HCT116 (cell line): ENCODE results near the gene CERS6. TPM values are rescaled to one million over a fixed set of nuclear protein-coding genes. Genes with fewer than 3 reads are reported as not detected.

Source experiments
- ATAC-seq: fragments of 200-7000 bp; cut with Tn5 transposase; 2 replicates; pipeline ENCODE4 v1.9.1; 2020; ENCODE audit warnings: mild to moderate bottlenecking, moderate library complexity
- BruUV-seq: library from RNA; stranded (reverse); fragments of 400-500 nt; replicated peaks from 2 replicates; lab custom pipeline; 2021; lab: Mats Ljungman, UMichigan
- CTCF ChIA-PET: fragments of 300-600 bp; sonication (Branson Sonifier 250); formaldehyde crosslinking; loops from one replicate; lab custom pipeline; 2021; ENCODE audit warnings: antibody characterized with exemption; lab: Charles Lee
- POLR2A ChIA-PET: fragments of 300-600, 350-600 bp; sonication (Branson Sonifier 250); formaldehyde crosslinking; loops from one replicate; lab custom pipeline; 2021; ENCODE audit warnings: antibody characterized with exemption; lab: Charles Lee
- RAD21 ChIA-PET, 2 experiments: fragments of 300-600 bp; sonication (Branson Sonifier 250); formaldehyde crosslinking; loops; one replicate each; lab custom pipeline; 2023; ENCODE audit warnings: low total read pairs in 2 of 2; ENCODE audit not compliant: uncharacterized antibody in 2 of 2, unreplicated experiment in 2 of 2, low non-redundant PET in 1 of 2; lab: Charles Lee
- DNase-seq: peaks from one replicate; pipeline ENCODE4 v3.0.0-alpha.2; 2010; ENCODE audit warnings: low read depth, low spot score
- H2AFZ ChIP-seq: fragments of 200-600 bp; shearing (Covaris generic), sonication (generic); 2 replicates; pipeline ENCODE4 v1.6.1; 2017; ENCODE audit warnings: low read depth, mixed run types, mixed read lengths, antibody characterized with exemption, low read length; ENCODE audit not compliant: poor library complexity, severe bottlenecking
- H3K27ac ChIP-seq: 2 replicates; pipeline ENCODE4 v1.5.1; 2012; ENCODE audit warnings: low read depth, low read length
- H3K27me3 ChIP-seq: fragments of 200-600 bp; sonication (generic); 2 replicates; pipeline ENCODE4 v1.6.1; 2016; ENCODE audit warnings: mixed run types, low read length, mixed read lengths; ENCODE audit not compliant: insufficient read depth
- H3K36me3 ChIP-seq, 2 experiments: fragments of 200-500 bp in 1 of 2; fragments of 200-600 bp in 1 of 2; sonication (Bioruptor generic) in 1 of 2; sonication (generic) in 1 of 2; 2 replicates each; pipeline versions ENCODE4 v1.5.1 to v1.6.1; 2014 to 2016; ENCODE audit warnings: low read length in 2 of 2, inconsistent platforms in 1 of 2, mixed read lengths in 1 of 2, mixed run types in 1 of 2; ENCODE audit not compliant: insufficient read depth in 2 of 2, control insufficient read depth in 1 of 2
- H3K4me1 ChIP-seq, 2 experiments: fragments of 200-600 bp in 1 of 2; sonication (generic) in 1 of 2; 2 replicates each; pipeline versions ENCODE4 v1.5.1 to v1.6.1; 2012 to 2017; ENCODE audit warnings: low read length in 2 of 2, inconsistent platforms in 1 of 2, mild to moderate bottlenecking in 1 of 2, mixed read lengths in 1 of 2, mixed run types in 1 of 2, moderate library complexity in 1 of 2; ENCODE audit not compliant: insufficient read depth in 2 of 2, control insufficient read depth in 1 of 2
- H3K4me2 ChIP-seq: fragments of 200-600 bp; sonication (generic); 2 replicates; pipeline ENCODE4 v1.6.1; 2017; ENCODE audit warnings: mixed run types, low read length, mixed read lengths
- H3K4me3 ChIP-seq, 2 experiments: fragments of 200-600 bp in 1 of 2; sonication (generic) in 1 of 2; replicated peaks in 1 of 2; 2 replicates each; pipeline ENCODE4 v1.5.1; 2011 to 2016; ENCODE audit warnings: low read length in 2 of 2, control low read depth in 1 of 2, low read depth in 1 of 2, mild to moderate bottlenecking in 1 of 2, mixed read lengths in 1 of 2, mixed run types in 1 of 2
- H3K79me2 ChIP-seq: fragments of 200-600 bp; sonication (generic); 2 replicates; pipeline ENCODE4 v1.6.1; 2017; ENCODE audit warnings: mild to moderate bottlenecking, mixed run types, low read length, moderate library complexity, mixed read lengths; ENCODE audit not compliant: insufficient read depth
- H3K9ac ChIP-seq: fragments of 200-600 bp; sonication (generic); 2 replicates; pipeline ENCODE4 v1.6.1; 2016; ENCODE audit warnings: low read length, mixed read lengths
- H3K9me2 ChIP-seq: fragments of 200-600 bp; sonication (generic), shearing (Covaris generic); 2 replicates; pipeline ENCODE4 v1.6.1; 2017; ENCODE audit warnings: mixed run types, mild to moderate bottlenecking, moderate library complexity; ENCODE audit not compliant: insufficient read depth
- H3K9me3 ChIP-seq, 2 experiments: fragments of 200-500 bp in 1 of 2; fragments of 200-600 bp in 1 of 2; sonication (Bioruptor generic) in 1 of 2; sonication (generic) in 1 of 2; 2 replicates each; pipeline ENCODE4 v1.6.1; 2014 to 2017; ENCODE audit warnings: low read length in 2 of 2, mixed read lengths in 2 of 2, inconsistent platforms in 1 of 2, low read depth in 1 of 2, mild to moderate bottlenecking in 1 of 2, mixed run types in 1 of 2, moderate library complexity in 1 of 2; ENCODE audit not compliant: control insufficient read depth in 1 of 2, insufficient read depth in 1 of 2
- H4K20me1 ChIP-seq: fragments of 200-600 bp; sonication (generic), shearing (Covaris generic); 2 replicates; pipeline ENCODE4 v1.6.1; 2017; ENCODE audit warnings: mixed run types, mild to moderate bottlenecking, moderate library complexity; ENCODE audit not compliant: insufficient read depth
- ATF3 ChIP-seq: IDR thresholded peaks from 2 replicates; pipeline ENCODE4 v1.6.1; 2012
- CBX3 ChIP-seq: IDR thresholded peaks from 2 replicates; pipeline ENCODE4 v1.6.1; 2012; ENCODE audit warnings: low read depth
- EZH2phosphoT487 ChIP-seq: fragments of 200-600 bp; IDR thresholded peaks from 2 replicates; pipeline ENCODE4 v1.6.1; 2018; ENCODE audit warnings: antibody characterized with exemption, borderline replicate concordance
- JUND ChIP-seq: IDR thresholded peaks from 2 replicates; pipeline ENCODE4 v1.6.1; 2012
- POLR2AphosphoS5 ChIP-seq: IDR thresholded peaks from 2 replicates; pipeline ENCODE4 v1.6.1; 2011; ENCODE audit warnings: mild to moderate bottlenecking, low read depth, low read length, moderate library complexity
- RAD21 ChIP-seq: IDR thresholded peaks from 2 replicates; pipeline ENCODE4 v1.6.1; 2012; ENCODE audit warnings: low read depth, mild to moderate bottlenecking
- TCF7L2 ChIP-seq: IDR thresholded peaks from 2 replicates; pipeline ENCODE4 v1.7.0; 2011; ENCODE audit warnings: borderline replicate concordance, inconsistent platforms; ENCODE audit not compliant: insufficient read depth, insufficient read length; ENCODE audit errors: extremely low read depth
- ZNF274 ChIP-seq: fragments of 200-500 bp; sonication (Bioruptor generic); IDR thresholded peaks from 2 replicates; pipeline ENCODE4 v1.6.1; 2014; ENCODE audit warnings: mild to moderate bottlenecking, low read depth, low read length, inconsistent platforms
- intact Hi-C: fragments of 100-400 bp; cut with micrococcal nuclease; formaldehyde crosslinking; loops from 2 replicates; pipeline ENCODE4 v1.10.0; 2022
- total RNA-seq: library from RNA; stranded (reverse); gene quantifications from one replicate; pipeline ENCODE4 v1.2.1, GENCODE V29; 2021; ENCODE audit not compliant: unreplicated experiment

Gene CERS6
- total RNA-seq, 1 experiment from 2014 or later, result 37.0 TPM

GRCh38 chr2:168694866-168695265, 238.8 kb downstream of the CERS6 start:
- Histone ChIP-seq H3K79me2 (no peaks in the 10 kb centered on the region), H3K9ac (no peak overlapping the region), H3K4me1 (no peaks in the 10 kb centered on the region), H4K20me1 (no peaks in the 10 kb centered on the region), H2AFZ (no peak overlapping the region), H3K27ac (no peak overlapping the region), H3K4me2 (no peak overlapping the region), H3K9me2 (no peaks in the 10 kb centered on the region), H3K4me3 (no peak overlapping the region), H3K27me3 (no peaks in the 10 kb centered on the region), H3K9me3 (no peaks in the 10 kb centered on the region), H3K36me3 (no peaks in the 10 kb centered on the region)
- no TSS peak for BruUV-seq
- ChIA-PET RAD21 (no interaction called here), POLR2A (no interaction called here), CTCF (no interaction called here)
- ATAC-seq (no peak), DNase-seq (no peak)
- intact Hi-C loops, result no loop called here
- TF ChIP-seq TCF7L2 (peak; percentile 37), ZNF274 (no peak)

- CTCF ChIA-PET, result interaction anchor here (1.8 kb wide), 1 partner anchor 350 kb away, joined by 6 read pairs; no protein-coding TSS in a partner anchor
- H3K79me2 ChIP-seq, result no peaks in the 10 kb centered on the region
- TF ChIP-seq JUND, result no peak
- no peak for TF ChIP-seq POLR2AphosphoS5
- TF ChIP-seq EZH2phosphoT487, result no peak
- no peak for TF ChIP-seq CBX3
- TF ChIP-seq RAD21, result peak; percentile 30; the same call in 1 of the 2 replicates
- TF ChIP-seq ATF3, result no peak
- TF ChIP-seq, all 23 proteins: peak for 1
- H4K20me1 ChIP-seq, result no peaks in the 10 kb centered on the region
- no peaks in the 10 kb centered on the region for H3K9me2 ChIP-seq
- no peaks in the 10 kb centered on the region for H3K4me1 ChIP-seq
- H3K36me3 ChIP-seq, result no peaks in the 10 kb centered on the region
- no peak overlapping the region for H3K4me3 ChIP-seq
- no peak overlapping the region for H3K4me2 ChIP-seq
- intact Hi-C loops, result no loop called here
- ChIA-PET POLR2A (no interaction called here), RAD21 (no interaction called here)
- no peak overlapping the region for H3K27ac ChIP-seq
- H3K27me3 ChIP-seq, result no peaks in the 10 kb centered on the region
- DNase-seq (no peak), ATAC-seq (no peak)
- H3K9me3 ChIP-seq, result no peaks in the 10 kb centered on the region
- no peak overlapping the region for H3K9ac ChIP-seq
- no peak overlapping the region for H2AFZ ChIP-seq
- BruUV-seq, result no TSS peak
Measured at GRCh38 chr2:168697668-168698121, 241.6 kb downstream of the CERS6 start.
